Choroid plexus epithelial cell (primary cell): ENCODE data around the gene IL1R2.

Experiments used
- DNase-seq: peaks from one replicate; pipeline ENCODE4 v3.0.0-alpha.2; 2010; ENCODE audit warnings: low read depth
- H3K4me3 ChIP-seq: 2 replicates; pipeline ENCODE4 v1.5.1; 2011; ENCODE audit warnings: low read depth, mild to moderate bottlenecking, control low read depth, low read length, moderate library complexity
- CTCF ChIP-seq: conservative IDR thresholded peaks from 2 replicates; pipeline ENCODE4 v1.5.1; 2011; ENCODE audit warnings: low read depth, mild to moderate bottlenecking, control low read depth, inconsistent platforms, low read length, moderate library complexity

The IL1R2 gene

GRCh38 chr2:102015399-102015798 is 23.6 kb downstream of the IL1R2 start:
- H3K4me3 ChIP-seq: no peak overlapping the region
- DNase-seq: no peak
- no peak for TF ChIP-seq CTCF

GRCh38 chr2:102016399-102016955 is 24.7 kb downstream of the IL1R2 start:
- TF ChIP-seq CTCF: no peak
- no peak overlapping the region for H3K4me3 ChIP-seq
- DNase-seq: no peak

GRCh38 chr2:102018823-102019445 is 27.2 kb downstream of the IL1R2 start:
- peak; percentile 63 for DNase-seq
- H3K4me3 ChIP-seq: no peak overlapping the region
- TF ChIP-seq CTCF: no peak

GRCh38 chr2:102020596-102021170 is 28.9 kb downstream of the IL1R2 start:
- peak; percentile 95 for DNase-seq
- H3K4me3 ChIP-seq: no peak overlapping the region
- peak; percentile 98 for TF ChIP-seq CTCF

- H3K4me3 ChIP-seq: no peak overlapping the region
- TF ChIP-seq CTCF: no peak
- DNase-seq: peak; percentile 71
Observed at GRCh38 chr2:102021779-102022178, 30.0 kb downstream of the IL1R2 start.

- no peak for TF ChIP-seq CTCF
- H3K4me3 ChIP-seq: no peak overlapping the region
- no peak for DNase-seq
Observed at GRCh38 chr2:102022884-102023539, 31.3 kb downstream of the IL1R2 start.
